CMK (cell line): ENCODE results near the gene ARHGDIG.

Experiments used
- DNase-seq: peaks from one replicate; pipeline ENCODE4 v3.0.0-alpha.2; 2010; ENCODE audit warnings: low read depth

Gene ARHGDIG

GRCh38 chr16:280991-281659, 734 bp downstream of the ARHGDIG start:
- no peak for DNase-seq

DNA sequence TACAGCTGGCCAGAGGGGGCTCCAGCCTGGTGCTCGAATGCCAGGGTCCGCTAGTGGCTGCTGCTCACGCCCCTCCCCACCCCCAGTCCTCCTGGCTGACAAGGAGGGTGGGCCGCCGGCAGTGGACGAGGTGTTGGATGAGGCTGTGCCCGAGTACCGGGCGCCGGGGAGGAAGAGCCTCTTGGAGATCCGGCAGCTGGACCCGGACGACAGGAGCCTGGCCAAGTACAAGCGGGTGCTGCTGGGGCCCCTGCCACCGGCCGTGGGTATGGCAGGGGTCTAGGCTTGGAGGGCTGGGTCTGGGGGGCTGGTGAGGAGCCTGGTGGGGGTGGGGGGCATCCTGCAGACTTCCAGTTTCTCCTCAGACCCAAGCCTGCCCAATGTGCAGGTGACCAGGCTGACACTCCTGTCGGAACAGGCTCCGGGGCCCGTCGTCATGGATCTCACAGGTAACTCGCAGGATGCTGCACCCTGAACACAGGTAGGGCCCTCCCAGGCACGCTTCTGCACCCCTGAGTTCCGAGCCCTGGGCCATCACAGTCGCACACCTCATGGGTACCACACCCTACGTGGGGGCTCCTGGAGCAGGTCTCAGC, 1.4 kb downstream of the ARHGDIG start:
- no peak for DNase-seq

DNA sequence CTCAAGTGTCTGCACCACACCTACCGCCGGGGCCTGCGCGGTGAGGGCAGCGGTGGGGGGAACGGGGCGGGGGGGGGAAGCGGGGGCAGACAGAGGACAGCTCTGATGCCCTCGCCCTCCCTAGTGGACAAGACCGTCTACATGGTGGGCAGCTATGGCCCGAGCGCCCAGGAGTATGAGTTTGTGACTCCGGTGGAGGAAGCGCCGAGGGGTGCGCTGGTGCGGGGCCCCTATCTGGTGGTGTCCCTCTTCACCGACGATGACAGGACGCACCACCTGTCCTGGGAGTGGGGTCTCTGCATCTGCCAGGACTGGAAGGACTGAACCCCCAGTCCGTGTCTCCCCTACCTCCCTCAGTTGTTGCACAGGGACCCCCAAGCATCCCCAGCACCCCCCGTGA, 2.1 kb downstream of the ARHGDIG start:
- DNase-seq, result no peak

DNA sequence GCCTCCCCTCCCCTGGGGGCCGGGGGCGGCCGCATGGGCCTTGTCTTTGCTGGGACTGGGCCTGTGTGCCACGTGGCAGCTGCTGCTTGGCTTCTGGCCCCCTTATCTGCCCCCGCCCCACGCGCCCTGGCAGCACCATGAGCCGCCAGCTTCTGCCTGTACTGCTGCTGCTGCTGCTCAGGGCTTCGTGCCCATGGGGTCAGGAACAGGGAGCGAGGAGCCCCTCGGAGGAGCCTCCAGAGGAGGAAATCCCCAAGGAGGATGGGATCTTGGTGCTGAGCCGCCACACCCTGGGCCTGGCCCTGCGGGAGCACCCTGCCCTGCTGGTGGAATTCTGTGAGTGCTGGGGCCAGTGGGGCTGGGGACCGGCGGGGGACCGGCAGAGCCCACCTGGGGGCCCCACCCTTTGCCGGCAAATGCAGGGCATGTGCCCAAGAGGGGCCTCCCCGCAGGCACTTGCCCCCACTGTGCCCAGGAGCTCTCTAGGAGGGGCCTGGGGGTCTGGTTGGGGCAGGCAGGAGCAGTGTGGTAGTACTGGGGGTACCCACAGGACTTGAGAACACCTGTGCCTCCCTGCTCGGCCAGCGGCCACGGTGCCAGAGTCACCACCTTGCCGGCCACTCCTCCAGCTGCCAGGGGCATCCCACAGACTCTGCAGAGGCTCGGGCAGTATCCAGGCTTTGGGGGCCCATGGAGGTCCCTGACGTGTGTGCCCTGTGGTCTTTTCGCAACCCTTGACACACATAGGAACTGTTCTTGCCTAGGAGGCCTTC, 2.8 kb downstream of the ARHGDIG start, which contains the start of gene PDIA2:
PDIA2 (plus strand) TSS at position 132 of the 773 bp plus-strand sequence; CDS start at position 138, 6 bp downstream.
- no peak for DNase-seq

DNA sequence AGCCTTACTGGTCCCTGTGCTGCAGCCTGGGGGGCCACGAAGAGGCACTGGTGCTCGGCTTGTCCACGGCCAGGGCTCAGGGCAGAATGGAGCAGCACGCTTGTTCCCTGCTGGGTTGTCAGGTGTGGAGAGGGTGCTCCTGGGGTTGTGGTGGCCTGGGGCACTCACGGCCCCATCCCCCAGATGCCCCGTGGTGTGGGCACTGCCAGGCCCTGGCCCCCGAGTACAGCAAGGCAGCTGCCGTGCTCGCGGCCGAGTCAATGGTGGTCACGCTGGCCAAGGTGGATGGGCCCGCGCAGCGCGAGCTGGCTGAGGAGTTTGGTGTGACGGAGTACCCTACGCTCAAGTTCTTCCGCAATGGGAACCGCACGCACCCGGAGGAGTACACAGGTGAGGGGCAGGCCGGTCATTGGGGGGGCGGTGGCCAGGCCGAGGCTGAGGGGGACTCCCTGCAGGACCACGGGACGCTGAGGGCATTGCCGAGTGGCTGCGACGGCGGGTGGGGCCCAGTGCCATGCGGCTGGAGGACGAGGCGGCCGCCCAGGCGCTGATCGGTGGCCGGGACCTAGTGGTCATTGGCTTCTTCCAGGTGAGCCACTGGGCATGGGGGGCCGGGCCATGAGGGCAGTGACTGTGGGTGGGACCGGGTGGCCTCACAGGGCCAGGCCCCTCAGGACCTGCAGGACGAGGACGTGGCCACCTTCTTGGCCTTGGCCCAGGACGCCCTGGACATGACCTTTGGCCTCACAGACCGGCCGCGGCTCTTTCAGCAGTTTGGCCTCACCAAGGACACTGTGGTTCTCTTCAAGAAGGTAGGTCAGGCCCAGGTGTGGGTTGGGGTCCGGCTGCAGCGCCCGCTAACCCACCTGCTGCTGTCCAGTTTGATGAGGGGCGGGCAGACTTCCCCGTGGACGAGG, 4.1 kb downstream of the ARHGDIG start:
- DNase-seq, result no peak

- DNase-seq, result no peak
These were observed 5.0 kb downstream of the ARHGDIG start for GRCh38 chr16:285146-286055.

DNA sequence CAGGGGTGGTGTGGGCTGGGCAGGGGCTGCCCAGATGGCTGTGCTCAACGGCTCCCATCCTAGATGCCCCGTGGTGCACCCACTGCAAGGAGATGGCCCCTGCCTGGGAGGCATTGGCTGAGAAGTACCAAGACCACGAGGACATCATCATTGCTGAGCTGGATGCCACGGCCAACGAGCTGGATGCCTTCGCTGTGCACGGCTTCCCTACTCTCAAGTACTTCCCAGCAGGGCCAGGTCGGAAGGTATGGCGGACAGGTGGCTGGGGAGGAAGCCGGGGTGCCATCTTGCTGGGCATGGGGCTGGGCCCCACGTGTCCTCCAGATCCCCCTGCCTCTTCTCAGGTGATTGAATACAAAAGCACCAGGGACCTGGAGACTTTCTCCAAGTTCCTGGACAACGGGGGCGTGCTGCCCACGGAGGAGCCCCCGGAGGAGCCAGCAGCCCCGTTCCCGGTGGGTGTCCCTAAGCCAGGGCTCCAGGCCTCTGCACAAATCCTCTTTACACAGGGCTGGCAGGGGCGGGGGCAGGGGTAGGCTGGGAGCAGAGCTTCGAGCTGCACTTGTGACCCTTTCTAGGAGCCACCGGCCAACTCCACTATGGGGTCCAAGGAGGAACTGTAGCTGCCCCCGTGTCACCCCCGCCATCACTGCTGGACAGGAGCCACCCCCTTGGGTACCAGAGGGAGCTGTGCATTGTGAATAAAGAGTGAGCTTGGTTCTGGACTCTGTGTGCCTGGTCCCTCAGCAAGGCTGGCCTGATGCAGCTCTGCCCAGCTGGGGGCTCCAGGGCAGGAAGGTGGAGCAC, 6.3 kb downstream of the ARHGDIG start:
- no peak for DNase-seq

DNA sequence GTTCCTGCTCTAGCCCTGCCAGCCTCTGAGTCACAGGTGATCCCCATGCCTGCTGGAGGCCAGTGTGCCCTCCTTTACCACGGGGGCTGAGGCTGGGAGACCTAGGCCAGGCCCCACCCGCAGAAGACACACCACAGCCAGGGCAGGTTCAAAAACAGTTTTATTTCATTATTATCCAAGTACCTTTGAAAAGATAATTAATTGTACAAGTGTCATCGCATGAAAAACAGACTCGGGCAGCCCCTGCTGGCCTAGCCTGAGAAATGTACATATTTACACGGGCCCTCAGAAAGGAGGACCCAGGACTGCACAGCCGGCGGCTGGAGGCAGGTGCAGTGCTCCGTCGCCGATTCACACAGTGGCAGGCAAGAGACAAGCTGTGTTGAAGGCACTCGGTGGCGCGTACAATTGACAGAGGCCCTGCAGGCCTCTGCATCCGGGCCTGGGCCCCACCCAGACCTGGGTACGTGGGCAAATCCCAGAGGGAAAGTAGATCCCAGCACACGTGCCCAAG, 7.0 kb downstream of the ARHGDIG start:
- DNase-seq, result no peak

GRCh38 chr16:287981-288920, 7.9 kb downstream of the ARHGDIG start:
- no peak for DNase-seq

GRCh38 chr16:289395-289997, 9.1 kb downstream of the ARHGDIG start:
- DNase-seq, result no peak

DNA sequence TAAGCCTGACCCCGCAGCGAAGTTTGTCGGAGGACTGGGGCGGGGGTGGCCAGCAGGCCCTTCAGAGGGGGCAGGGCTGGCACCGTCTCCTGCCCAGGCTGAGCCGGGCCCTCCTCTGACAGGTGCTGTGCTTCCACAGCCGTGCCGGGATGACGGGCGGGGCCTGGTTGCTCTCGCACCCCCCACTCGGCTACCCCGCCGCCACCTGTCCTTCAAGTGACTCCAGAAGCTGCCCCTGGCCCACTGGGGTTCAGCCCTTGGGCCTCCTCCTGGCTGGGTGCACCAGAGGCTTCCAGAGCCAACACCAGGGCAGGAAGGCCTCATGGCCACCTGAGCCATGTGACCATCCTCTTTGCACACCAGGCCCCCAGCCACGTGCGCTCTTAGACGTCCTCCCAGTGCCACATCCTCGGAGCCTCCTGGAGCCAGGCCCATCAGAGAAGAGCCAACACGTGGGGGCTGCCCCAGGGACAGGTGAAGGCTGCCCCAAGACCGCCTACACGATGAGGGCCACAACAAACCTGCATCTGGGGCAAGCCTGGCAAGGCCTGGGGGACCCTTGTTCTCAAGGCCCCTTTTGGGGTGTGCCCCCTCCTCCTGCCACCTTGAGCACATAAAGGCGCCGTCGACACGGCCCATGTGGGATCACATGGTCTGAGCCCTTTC, 9.8 kb downstream of the ARHGDIG start:
- no peak for DNase-seq

DNA sequence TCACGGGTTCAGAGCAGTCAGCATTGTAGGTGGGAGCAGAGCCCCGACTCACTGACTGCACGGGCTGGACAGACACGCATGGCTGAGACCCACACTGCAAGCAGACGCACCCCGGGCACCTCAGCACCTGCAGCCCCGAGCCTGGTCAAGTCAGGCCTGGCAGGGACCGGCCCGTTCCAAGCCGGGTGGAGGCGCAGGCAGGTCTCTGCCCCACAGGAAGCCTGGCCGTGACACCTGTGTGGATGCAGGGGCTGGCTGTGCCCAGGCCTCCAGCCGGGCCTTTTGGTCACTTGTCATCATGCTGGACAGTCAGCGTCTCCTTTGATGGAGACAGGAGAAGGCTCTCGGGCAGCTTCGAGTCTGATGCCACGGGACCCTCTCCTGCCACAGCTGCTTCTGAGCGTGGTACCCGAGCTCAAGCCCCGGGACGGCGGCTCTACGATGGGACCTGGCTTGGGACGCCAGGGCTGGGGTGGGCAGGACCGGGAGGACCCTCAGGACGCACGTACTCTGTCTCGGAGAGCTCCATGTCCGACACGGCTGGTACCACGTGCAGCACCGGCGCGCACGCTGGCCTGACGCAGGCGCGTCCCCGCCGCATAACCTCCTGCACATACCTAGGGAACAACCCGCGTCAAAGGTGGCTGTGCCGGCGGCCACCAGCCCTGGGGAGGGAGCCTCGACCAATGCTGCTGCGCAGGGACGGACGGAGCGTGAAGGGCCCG, 10.5 kb downstream of the ARHGDIG start:
- no peak for DNase-seq

- no peak for DNase-seq
These were observed 11.1 kb downstream of the ARHGDIG start for GRCh38 chr16:291539-291938.

DNA sequence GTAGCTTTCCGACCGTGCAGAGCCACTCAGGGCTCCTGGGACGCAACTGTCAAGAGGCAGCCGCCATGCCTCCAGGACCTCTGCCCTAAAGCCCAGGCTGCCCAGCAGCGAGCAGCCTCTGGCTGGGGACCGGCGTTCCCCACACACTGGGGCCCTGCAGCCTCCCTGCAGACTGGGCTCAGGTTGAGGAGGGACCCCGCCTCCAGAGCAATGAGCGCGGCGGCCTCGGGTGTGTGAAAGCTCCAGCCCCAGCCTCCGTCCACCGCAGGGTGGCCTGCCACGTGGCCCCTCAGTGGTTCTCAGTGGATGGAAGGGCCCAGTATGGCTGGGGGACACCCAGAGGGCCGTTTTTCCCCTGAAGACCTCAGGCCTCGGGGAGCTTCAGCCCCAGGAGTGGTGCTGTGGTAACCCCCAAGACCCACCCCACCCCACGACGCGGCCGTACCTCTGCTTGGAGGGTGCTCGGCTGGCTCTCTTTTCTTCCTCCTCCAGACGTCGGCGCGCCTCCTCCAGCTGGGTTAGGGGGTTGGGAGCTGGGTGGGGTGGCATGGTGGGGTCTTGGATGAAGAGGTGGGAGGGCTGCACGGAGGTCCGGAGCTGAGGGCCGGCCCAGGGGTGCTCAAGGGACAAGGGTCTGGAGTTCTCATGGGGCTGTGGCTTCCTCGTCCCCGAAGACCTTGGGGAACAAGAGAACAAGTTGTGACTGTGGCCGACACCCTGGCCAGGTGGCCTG, 12.8 kb downstream of the ARHGDIG start:
- DNase-seq, result no peak

DNA sequence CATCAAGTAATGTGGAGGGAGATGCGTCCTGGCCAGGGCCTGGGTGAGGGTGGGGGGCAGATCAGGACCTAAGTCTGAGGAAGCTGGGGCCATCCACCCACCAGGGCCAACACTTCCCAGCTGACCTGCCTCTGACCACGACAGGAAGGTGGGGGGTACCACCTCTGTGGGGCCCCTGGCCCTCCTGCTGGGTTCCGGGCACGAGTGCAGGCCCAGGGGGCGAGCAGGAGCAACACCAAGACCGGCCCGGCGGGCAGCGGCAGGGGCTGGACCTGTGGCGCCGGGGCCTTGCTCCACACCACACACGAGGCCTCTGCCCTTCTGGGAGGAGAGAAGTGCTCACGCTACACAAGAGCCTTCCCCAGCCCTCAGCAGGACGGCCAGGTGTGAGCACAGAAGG, 15.9 kb downstream of the ARHGDIG start:
- no peak for DNase-seq

DNA sequence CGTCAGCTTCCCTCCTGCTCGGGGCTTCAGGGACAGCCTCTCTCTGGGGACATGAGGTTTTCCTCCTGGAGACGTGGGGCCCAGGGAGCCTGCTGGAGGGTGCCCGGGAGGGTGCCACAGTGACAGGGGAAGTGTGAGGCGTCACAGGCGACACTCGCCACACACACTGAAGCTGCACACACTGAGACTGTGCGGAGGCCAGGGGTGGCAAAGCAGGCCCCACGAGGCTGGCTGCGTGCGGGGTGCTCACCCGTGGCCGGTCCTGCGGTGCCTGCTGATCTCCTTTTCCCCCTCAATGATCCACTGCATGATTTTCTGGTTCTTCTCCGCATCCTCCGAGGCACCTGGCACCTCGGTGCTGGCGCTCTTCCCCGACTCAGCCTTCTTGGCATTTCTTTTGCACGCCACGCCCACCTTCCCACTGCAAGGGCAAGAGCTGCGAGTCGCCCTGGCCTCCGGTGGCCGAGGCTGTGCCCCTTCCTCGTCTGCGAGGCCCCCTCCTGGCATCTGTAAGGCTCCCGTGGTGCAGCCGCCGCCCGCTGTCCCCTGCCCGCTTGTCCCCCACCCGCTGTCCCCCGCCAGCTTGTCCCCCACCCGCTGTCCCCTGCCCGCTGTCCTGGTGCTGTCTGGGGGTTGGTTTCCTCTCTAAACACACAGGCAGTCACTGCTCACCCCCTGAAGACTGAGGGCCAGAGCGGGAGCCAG, 16.6 kb downstream of the ARHGDIG start:
- DNase-seq, result no peak
